Neural cell (in vitro differentiated cells): Measurements from ENCODE around the gene EPS8.

Experiments used
- EP300 ChIP-seq: fragments of 450-650 bp; conservative IDR thresholded peaks from 2 replicates; pipeline ENCODE4 v1.6.1; 2014; ENCODE audit warnings: antibody characterized with exemption, mild to moderate bottlenecking, moderate library complexity; ENCODE audit not compliant: poor library complexity, severe bottlenecking
- EZH2 ChIP-seq: fragments of 200-600, 300-800 bp; shearing (Covaris generic), sonication (generic); IDR thresholded peaks from 2 replicates; pipeline ENCODE4 v1.6.1; 2014; ENCODE audit warnings: antibody characterized with exemption, low read length, borderline replicate concordance, mild to moderate bottlenecking; ENCODE audit not compliant: insufficient read depth, poor library complexity, severe bottlenecking
- POLR2AphosphoS5 ChIP-seq: IDR thresholded peaks from 2 replicates; pipeline ENCODE4 v1.6.1; 2012
- RAD21 ChIP-seq: fragments of 450-650 bp; conservative IDR thresholded peaks from 2 replicates; pipeline ENCODE4 v1.6.1; 2014; ENCODE audit warnings: antibody characterized with exemption, mild to moderate bottlenecking, moderate library complexity
- SMC3 ChIP-seq: fragments of 450-650 bp; conservative IDR thresholded peaks from 2 replicates; pipeline ENCODE4 v1.6.1; 2014; ENCODE audit warnings: antibody characterized with exemption, mild to moderate bottlenecking, moderate library complexity; ENCODE audit not compliant: poor library complexity
- TAF1 ChIP-seq: IDR thresholded peaks from 2 replicates; pipeline ENCODE4 v1.6.1; 2012; ENCODE audit warnings: low read depth
- TF ChIP-seq, protein P1 (sequence below): fragments of 450-650 bp; IDR thresholded peaks from 2 replicates; pipeline ENCODE4 v1.5.1; 2014; ENCODE audit warnings: antibody characterized with exemption, mild to moderate bottlenecking, moderate library complexity; ENCODE audit not compliant: poor library complexity, severe bottlenecking
- TF ChIP-seq, protein P2 (sequence below): IDR thresholded peaks from 2 replicates; pipeline ENCODE4 v1.6.1; 2012; ENCODE audit warnings: borderline replicate concordance

DNA sequence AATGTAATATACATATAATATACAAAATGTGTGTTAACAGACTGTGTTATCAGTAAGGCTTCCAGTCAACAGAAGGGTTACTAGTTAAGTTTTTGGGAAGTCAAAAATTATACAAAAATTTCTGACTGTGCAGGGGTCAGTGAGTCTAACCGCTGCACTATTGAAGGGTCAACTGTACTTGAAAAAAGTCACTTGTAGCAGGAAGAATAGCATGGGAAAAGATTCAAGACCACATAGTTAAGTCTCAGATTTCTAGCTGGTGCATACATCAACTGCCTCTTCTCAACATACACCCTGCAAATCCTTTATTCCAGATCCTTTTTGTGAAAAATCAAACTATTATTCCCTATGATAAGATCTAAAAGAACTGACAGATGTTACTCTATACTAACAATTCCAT is 5.9 kb downstream of the EPS8 start:
- TF ChIP-seq, protein P1, sequence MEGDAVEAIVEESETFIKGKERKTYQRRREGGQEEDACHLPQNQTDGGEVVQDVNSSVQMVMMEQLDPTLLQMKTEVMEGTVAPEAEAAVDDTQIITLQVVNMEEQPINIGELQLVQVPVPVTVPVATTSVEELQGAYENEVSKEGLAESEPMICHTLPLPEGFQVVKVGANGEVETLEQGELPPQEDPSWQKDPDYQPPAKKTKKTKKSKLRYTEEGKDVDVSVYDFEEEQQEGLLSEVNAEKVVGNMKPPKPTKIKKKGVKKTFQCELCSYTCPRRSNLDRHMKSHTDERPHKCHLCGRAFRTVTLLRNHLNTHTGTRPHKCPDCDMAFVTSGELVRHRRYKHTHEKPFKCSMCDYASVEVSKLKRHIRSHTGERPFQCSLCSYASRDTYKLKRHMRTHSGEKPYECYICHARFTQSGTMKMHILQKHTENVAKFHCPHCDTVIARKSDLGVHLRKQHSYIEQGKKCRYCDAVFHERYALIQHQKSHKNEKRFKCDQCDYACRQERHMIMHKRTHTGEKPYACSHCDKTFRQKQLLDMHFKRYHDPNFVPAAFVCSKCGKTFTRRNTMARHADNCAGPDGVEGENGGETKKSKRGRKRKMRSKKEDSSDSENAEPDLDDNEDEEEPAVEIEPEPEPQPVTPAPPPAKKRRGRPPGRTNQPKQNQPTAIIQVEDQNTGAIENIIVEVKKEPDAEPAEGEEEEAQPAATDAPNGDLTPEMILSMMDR, result no peak
- TF ChIP-seq RAD21 (no peak), POLR2AphosphoS5 (no peak), EZH2 (no peak), EP300 (no peak), TAF1 (no peak), SMC3 (no peak)
- TF ChIP-seq, protein P2, sequence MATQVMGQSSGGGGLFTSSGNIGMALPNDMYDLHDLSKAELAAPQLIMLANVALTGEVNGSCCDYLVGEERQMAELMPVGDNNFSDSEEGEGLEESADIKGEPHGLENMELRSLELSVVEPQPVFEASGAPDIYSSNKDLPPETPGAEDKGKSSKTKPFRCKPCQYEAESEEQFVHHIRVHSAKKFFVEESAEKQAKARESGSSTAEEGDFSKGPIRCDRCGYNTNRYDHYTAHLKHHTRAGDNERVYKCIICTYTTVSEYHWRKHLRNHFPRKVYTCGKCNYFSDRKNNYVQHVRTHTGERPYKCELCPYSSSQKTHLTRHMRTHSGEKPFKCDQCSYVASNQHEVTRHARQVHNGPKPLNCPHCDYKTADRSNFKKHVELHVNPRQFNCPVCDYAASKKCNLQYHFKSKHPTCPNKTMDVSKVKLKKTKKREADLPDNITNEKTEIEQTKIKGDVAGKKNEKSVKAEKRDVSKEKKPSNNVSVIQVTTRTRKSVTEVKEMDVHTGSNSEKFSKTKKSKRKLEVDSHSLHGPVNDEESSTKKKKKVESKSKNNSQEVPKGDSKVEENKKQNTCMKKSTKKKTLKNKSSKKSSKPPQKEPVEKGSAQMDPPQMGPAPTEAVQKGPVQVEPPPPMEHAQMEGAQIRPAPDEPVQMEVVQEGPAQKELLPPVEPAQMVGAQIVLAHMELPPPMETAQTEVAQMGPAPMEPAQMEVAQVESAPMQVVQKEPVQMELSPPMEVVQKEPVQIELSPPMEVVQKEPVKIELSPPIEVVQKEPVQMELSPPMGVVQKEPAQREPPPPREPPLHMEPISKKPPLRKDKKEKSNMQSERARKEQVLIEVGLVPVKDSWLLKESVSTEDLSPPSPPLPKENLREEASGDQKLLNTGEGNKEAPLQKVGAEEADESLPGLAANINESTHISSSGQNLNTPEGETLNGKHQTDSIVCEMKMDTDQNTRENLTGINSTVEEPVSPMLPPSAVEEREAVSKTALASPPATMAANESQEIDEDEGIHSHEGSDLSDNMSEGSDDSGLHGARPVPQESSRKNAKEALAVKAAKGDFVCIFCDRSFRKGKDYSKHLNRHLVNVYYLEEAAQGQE, result no peak
